Putamen (tissue), 1 donor: ENCODE measurements around the gene RFX2.
"Not testable (repeated sequence)": the region's sequence is repeated elsewhere in the genome, so short reads cannot be mapped to it uniquely, and the experiment has no call there.

Experiments
- DNase-seq: peaks from one replicate; pipeline ENCODE4 v3.0.0-alpha.2; 2016; ENCODE audit warnings: low spot score

The RFX2 gene

DNA sequence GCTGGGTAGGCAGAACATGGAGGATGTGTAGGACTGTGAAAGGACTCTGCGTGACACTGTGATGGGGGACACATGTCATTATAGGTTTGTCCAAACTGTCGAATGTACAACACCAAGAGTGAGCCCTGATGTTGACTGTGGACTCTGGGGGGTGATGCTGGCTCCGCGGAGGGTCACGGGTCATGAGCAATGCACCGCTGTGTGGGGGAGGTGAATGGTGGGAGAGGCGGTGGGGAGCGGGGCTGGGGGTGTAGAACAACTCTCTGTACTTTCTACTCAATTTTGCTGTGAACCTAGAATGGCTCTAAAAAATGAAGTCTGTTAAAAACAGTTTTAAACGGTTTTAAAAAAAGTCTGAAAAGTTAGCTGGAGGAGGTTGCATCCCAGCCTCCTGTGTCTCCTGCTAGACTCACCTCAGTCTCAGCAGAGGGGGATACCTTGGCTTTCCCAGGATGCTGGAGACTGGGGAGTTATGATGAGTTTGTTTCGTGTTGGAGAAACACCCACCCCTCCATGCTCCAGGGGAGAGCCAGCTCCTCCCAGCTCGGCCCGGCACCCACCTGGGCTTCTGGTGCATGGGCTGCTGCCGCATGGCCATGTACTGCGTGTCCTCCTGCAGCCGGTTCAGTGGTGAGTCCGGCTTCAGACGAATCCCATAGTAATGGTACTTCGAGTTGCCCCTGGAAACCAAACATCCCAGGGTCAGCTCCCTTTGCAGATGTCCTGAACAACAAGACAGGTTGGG, 97.7 kb downstream of the RFX2 start:
- DNase-seq = no peak

DNA sequence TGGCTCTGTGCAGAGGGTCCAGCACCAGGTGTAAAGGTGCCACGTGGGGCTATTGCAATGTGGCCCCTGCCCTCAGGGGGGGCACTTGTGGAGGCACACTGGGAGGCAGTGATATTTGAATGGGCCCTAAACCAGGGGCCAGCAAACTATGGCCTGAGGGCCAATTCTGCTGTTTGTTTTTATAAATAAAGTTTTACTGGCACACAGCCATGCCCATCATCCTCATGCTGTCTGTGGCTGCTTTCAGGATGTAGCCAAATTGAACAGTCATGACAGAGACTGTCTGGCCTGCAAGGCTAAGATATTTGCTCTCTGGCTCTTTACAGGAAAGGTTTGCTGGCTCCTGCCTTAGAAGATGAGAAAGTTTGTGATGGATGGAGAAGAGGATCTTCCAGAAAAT, 98.5 kb downstream of the RFX2 start:
- no peak for DNase-seq

DNA sequence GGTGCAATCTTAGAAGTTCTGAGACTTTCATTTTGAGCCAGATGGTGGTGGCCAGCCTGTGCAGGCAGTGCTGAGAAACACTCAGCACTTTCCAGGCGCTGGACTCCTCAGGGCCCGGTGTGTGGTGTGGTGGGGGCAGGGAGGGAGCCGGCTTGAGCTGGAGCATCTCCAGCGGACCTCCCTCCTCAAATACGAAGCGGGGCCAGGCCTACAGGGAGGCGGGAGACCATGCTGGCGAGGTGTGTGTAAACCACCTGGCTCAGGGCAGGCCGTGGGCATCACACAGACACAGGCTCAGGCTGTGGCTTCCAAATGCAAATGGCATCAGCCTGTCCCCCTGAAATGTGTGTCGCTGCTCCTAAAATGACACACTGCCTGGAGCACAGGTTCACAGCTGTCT, 99.1 kb downstream of the RFX2 start:
- no peak for DNase-seq

DNA sequence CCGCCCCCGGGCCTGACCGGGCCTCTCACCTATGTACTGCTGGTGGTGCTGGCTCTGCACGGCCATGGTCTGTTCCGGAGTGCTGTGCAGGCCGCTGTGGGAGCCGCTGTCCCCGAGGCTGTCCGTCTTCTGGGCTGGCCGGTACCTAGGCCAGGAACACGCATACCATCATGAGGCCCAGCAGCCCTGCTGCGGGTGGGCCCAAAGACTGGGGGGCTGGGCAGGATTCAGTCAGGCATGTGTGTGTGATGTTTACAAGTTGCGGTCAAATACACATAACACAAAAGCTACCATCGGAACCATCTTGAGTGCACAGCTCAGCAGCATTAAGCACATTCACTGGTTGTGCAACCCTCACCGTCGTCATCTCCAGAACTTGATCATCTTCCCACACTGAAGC, 100.2 kb downstream of the RFX2 start:
- no peak for DNase-seq

DNA sequence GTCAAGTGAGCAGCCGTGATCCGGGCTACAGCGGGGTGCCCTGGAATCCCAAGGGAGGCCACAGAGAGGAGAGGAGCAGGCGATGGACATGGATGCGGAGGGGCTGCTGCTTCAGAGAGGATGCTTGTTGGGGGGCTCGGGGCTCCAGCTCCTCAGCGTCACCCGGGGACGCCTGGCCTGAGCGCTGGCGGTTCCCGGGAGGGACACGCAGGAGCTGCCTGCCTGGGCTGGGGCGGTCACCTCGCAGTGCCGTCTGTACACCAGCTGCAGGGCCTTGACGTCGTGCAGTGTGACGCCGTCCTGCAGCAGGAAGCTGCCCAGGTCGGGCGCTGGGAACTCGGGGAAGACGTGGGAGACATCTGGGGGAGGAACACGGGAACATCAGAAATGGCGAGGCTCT, 102.4 kb downstream of the RFX2 start:
- no peak for DNase-seq

DNA sequence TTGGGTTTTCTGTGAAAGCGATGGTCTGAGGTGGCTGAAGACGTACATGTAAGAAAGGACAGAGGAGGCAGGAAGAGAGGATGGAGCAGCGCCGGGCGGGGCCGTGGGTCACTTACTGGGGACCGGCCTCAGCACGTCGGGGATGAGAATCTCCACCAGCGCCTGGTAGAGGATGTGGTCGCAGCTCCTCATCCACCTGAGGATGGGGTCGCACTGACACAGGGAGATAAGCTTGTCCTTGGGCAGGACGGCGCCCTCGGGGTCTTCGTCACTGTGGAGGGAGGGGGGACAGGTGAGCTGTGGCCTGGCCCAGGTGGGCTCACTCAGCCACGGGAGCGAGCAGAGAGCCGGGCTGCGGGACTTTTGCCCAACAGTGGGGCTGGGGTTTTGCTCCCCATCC, 103.4 kb downstream of the RFX2 start:
- no peak for DNase-seq

DNA sequence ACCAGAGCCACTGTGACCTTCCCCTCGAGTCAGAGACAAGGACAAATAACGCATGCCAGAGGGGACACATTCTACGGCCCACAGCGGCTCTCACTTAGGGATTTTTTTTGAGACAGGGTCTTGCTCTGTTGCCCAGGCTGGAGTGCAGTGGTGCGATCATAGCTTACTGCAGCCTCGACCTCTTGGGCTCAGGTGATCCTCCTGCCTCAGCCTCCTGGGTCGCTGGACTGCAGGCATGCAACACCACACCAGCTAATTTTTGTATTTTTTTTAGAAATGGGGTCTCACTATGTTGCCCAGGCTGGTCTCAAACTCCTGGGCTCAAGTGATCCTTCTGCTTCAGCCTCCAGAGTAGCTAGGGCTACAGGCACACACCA, 104.2 kb downstream of the RFX2 start:
- not testable (repeated sequence) for DNase-seq

DNA sequence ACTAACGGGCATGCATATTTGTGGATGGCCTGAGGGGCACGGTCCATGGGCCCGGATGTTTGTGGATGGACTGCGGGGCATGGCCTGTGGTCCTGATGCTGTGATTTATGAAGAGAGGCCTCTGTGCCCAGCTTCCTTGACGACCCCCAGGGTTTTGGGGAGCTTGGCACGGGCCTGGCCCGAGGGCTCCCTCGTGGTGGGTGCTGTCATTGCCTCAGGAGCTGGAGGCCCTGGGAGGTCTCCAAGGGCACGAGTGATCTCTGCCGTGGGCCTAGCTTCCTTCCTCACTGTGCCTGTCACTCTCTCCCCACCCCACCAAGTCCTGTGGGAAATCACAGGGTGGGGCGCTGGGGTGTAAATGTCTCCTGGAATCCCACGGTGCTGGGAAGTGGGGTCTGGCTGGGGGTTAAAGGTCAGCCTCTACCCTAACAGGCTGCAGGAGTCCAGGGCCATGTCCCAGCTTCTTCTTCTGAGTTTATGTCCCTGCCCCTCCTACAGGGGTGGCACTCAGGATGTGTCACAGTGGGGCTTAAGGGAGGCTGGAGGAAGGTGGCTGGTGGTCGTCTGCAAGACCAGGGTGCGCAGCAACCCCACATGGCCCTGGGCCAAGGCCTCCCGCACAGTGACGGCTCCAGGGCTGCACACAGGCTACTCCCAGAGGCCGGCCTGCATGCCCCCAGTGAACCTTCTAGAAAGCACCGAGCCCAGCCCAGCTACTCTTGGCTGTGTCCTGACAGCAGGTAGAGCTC, 104.8 kb downstream of the RFX2 start:
- no peak for DNase-seq

DNA sequence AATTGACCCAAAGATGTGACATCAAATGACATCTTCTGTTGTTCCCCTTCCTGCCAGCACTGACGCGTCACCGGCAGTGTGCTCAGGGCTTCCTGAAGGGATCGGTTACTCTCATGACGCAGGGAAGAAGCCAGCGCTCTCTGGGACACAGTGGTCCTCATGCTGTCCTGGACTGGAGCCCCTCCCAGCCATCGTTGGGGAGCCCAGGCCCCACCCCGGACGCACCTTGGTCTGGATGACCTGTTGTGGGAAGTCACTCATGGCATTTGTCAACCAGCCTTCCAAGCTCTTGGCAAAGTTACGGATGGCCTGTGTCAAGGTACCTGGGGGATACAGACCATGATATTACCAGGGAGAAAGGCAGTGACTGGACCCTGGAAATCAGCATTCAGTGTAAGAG, 106.3 kb downstream of the RFX2 start:
- no peak for DNase-seq

DNA sequence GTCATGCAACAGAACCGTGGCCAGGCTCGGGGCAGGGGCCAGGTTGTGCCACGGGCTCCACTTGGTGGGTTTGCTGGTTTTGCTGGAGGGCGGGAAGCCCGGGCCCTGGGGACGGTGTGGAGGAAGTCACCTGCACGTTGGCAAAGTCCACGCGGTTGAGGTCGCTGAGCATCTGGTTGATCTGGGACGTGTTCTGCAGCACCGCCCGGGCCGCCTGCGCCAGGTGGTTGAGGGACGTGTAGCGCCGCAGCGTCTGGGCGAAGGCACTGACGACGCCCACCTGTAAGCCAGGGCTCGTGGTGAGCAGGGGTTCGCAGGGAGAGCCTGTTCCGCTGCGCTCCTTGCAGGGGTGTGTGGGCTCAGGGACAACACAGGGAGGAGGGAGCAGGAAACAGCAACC, 107.7 kb downstream of the RFX2 start:
- DNase-seq = no peak

DNA sequence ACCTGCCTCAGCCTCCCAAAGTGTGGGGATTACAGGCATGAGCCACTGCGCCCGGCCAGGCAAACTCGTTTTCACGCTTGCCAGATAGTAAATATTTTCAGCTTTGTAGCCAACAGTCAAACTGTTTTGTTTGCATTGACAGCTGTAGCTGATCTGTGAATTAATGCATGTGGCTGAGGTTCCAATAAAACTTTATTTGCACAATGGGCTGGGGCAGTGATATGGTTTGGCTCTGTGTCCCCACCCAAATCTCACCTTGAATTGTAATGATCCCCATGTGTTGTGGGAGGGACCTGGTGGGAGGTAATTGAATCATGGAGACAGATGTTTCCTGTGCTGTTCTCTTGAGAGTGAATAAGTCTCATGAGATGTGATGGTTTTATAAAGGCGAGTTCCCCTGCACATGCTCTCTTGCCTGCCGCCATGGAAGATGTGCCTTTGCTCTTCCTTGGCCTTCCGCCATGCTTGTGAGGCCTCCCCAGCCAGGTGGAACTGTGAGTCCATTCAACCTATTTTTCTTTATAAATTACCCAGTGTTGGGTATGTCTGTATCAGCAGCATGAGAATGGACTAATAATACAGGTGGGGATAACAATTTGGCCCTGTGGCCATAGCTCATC, 110.0 kb downstream of the RFX2 start:
- no peak for DNase-seq

DNA sequence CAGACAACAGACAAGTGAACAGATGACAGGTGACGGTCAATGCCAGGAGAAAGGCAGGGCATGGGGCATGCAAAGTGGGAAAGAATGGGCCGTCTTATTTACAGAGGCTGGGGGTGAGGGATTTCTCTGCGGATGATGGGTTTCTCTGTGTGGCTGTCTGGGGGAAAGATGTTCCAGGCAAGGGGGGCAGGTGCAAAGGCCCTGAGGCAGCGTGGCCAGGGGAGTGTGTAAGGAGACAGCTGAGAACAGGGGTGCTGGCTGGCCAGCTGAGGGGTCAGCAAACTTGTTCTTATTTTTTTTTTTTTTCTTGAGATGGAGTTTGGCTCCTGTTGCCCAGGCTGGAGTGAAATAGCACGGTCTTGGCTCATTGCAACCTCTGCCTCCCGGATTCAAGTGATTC, 110.6 kb downstream of the RFX2 start:
- no peak for DNase-seq

DNA sequence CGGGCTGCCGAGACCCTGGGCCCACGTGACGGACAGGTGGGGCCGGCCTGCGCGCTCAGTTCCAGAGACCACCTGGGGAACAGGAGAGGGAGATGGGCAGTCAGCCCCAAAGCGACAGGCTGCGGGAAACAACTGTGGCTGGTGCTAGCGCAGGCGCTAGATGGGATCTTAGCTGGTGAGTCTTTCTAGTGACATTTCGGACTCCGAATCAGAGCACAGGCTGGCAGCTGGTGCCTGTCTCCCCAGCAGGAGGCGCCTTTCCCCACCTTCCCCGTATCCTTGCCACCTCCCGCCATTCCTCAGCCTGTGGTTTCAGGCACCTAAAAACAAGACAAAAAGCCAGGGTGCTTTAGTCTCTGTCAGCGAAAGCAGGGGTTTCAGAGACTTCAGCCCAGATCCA, 112.9 kb downstream of the RFX2 start:
- no peak for DNase-seq

DNA sequence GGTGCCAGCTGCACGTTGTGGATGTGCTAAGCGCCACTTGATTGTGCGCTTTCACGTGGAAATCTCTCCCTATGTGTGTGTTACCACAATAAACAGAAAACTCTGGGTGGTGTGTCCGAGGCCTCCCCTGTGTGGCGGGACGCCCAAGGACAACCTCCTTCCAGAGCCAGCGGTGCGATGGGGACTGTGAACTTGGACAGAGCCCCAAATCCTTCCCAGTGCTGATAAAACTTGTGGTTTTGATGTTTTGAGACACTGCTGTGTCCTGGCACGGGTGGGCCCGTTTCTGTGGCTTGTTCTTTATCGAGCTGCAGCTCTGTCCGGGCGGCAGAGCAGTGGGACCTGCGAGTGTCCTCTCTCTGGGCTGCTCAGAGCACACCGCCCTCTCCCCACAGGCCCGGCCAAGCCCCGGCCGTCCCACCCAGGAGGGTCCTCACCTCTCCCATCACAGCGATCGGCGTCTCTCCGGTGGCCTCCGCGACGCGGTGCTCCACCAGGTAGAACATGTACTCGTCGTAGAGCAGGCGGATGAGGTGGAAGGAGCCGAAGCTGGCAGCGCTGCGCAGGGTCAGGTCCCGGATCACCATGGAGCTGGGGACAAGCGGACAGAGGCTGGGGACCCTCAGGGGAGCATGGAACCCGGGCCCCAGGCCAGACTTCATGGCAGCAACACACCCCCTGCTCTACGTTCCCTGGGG, 113.5 kb downstream of the RFX2 start:
- DNase-seq = no peak

DNA sequence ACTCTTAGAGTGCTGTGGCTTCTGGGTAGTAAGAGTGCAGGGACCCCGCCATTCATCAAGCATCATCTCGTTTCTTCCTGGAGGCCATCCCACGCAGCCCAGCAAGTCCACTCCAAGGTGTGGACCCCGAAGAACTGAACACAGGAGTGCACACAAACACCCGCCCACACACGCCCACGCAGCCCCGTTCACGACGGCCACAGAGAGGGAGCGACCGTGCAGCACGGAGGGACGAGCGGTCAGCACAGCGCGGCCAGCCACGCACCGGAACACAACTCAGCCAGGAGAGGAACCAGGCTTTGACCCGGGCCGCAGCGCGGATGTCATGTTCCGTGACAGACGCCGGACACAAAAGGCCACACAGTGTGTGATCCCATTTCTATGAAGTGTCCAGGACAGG, 114.2 kb downstream of the RFX2 start:
- DNase-seq = no peak

DNA sequence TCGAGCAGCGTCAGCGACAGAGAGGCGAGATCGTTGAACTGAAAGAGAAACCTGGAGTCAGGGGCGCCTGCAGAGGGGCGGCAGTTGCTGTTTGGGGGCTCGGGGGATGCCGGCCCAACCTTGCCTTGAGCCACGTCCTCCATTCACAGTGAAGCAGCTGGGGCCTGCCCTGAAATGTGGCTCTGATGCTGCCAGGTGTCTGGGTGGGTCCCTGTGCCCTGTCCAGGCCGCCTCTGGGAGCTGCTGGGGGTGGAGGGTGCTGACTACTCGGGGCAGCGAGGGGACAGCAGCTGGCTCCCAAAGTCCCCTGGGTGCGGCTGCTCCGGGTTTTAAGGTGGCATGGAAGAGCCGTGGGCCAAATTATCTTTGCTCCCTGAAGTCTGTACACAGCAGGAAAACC, 114.7 kb downstream of the RFX2 start:
- no peak for DNase-seq

DNA sequence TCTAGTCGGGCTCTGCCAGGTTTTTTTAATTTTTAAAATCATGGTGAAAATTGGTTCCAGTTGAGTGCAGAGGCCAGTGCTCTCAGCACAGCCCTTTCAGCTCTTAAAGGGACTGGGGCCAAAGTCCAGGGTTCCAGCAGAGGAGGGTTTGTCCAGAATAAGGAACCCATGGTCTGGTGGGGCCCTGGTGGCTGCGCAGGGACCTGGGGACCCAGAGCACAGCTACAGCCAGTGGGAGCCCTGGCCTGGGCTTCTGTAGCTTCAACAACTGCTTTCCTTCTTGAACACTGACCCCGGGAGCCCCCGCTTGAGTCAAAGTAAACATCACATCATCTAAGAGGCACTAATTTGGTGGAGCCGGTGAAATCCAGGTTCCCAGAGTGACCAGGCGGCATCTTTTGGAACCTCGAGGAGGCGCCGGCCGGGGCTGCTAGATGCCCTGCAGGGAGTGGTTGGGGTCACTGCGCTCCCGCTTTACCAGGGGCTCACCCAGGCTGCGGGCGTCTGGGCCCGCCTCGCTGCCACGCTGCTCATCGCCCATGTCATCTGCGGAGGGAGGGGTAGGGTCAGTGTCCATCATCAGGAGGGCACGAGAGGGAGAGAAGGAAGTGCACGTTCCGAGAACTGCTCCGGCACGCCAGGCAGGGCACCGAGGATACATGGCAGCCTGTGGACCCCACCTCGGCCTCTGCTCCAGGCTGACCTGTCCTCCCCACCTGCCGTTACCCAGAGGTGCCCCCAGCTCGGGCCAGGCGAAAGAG, 115.7 kb downstream of the RFX2 start:
- no peak for DNase-seq

DNA sequence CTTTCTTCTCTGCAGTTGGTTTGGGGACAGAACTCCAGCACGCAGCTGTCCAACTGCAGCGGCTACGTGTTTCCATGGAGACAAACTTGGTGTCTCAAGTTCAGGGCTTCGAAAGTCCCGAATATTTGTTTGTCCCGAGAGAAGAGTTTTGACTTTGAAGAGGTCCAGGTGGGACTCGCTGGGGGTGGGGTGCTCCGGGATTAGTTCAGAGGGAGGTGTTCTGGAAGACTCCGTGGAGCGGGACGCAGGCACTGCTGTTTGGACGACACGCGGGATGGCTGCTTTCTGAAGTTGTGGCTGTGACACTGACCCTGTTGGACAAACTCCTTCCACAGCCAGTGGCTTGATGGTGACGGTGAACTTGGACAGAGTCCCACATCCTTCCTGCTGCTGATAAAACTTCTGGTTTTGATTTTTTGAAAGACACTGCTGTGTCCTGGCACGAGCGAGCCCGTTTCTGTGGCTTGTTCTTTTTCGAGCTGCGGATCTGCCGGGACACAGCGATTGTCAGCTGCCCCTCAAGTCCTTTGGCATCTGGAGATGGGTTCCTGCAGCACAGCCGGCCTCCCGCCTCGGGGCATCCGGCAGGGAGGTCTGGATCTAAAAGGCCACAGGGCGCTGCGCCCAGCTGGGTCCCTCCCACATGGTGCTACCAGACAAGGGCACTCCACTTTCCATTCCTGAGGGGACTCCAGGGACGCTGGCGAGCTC, 116.5 kb downstream of the RFX2 start:
- no peak for DNase-seq

DNA sequence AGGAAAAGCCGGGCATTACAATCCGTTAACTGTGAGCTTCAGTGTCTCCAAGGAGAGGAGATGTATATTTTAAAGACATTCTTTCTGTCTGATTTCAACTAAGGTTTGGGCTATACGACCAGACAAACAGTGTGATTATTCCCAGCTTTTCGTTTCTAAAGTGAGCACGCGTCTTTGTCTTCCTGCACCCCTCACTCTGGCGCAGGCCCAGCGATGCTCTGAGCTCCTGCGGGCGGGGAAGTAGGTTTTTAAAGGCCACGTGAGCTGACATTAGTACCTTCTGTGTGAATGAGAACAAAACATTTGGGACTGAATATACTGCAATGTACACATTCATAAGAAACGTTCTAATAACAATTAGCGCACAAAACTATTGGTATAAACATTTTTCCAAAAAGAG, 117.1 kb downstream of the RFX2 start:
- no peak for DNase-seq

DNA sequence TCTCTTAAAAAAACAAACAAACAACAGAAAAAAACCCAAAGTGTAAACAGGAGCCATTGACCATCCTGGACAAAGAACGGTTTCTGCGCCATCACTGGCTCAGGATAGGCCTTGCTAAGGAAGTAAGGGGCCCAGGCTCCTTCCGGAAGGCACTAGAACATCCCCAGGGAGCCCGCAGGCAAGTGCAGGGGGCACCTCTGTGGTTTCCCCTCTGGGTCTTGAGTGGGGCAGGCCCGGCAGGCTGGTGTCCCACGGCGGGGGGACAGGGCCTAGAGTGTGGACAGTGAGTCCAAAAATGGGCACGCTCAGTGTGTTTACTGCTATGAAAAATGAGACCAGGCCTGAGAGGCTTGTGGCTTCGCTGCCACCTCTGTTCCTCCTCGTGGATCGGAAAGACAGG, 117.5 kb downstream of the RFX2 start:
- DNase-seq = no peak

DNA sequence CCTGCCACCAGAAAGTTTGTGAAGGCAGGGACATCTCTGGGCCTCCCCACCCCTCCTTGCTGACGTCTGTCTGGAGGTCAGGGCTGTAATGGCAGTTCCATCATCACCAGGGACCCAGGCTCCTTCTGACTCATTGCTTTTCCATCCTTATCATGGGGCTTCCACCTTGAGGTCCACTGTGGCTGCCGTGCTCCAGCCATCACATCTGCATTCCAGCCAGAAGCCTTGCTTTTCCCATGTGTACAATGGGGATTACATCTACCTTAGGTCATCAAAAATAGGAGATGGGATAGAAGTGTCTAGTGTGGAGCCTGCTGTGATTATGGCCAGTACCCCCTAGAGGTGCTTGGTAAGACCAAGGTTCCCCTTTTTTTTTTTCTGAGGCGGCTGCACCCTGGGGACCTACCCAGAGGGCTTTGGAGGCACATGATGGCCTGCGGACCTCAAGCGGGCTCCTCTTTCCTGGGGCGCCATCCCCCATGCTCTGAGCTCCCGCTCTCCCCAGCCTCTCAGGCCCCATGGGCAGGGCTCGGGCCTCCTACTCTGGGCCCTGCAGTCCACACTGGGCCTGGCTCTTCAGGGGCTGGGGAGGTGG, 119.0 kb downstream of the RFX2 start:
- DNase-seq = no peak
